H54 (cell line): Measurements from ENCODE around the gene CERK.

Source experiments
- DNase-seq: peaks from one replicate; pipeline ENCODE4 v3.0.0; 2011; ENCODE audit warnings: low spot score, mixed read lengths; ENCODE audit not compliant: insufficient read length
- FAIRE-seq: peaks from 3 replicates; lab custom pipeline; 2011; peaks lifted over from hg19 to GRCh38; lab: Jason Lieb, UNC
- POLR2A ChIP-seq: IDR thresholded peaks from 2 replicates; pipeline ENCODE4 v1.6.1; 2011; ENCODE audit warnings: low read depth, mild to moderate bottlenecking, low read length

CERK gene

DNA sequence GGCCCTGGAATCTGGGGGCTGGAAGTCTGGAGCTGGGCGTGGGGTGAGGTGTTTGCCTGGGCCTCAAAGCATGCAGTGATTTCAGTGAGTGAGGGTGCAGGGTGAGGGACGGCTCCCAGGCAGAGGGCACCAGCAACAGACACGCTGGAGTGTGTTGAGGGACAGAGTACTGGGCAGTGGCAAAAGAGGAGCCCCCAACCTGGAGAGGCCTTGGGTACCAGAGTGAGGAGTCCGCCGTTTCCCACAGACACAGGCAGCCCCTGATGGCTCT lies 12.4 kb upstream of the CERK start:
- no peak for FAIRE-seq
- no peak for TF ChIP-seq POLR2A

DNA sequence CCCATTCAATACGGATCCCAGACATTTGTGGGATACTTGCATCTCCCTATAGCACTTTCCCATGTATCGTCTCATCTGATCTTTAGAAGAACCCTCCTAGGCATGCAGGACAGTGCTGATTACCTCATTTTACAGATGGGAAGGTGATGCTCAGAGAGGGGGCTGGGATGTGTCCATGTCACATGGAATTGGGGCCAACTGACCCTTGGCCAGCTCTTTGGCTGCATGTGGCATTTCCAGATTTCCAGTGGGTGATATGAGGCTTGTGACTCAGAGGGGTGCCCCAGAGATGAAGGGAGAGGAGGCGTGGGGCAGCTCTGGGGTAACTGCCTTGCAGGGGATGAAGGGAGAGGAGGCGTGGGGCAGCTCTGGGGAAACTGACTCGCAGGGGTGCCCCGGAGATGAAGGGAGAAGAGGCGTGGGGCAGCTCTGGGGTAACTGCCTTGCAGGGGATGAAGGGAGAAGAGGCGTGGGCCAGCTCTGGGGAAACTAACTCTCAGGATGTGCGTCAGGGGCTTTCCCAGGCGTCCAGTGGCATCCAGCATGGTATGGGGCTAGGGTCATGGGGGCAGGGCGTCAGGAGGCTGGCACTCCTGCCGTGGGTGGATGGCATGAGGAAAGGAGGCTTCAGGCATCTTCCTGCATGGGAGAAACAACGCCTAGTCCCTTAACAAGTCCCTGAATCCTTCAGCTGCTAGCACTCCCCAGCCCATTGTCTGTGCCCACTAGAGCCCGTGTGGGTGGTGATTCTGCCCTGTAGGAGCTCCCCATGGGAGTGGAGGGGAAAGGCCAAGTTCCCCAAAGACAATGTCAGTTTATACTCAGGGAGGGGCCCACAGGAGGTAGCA lies 11.9 kb upstream of the CERK start:
- DNase-seq (no peak), FAIRE-seq (no peak)
- TF ChIP-seq POLR2A = no peak

More for the DNA sequence above, 12.4 kb upstream of the CERK start:
- no peak for DNase-seq

DNA sequence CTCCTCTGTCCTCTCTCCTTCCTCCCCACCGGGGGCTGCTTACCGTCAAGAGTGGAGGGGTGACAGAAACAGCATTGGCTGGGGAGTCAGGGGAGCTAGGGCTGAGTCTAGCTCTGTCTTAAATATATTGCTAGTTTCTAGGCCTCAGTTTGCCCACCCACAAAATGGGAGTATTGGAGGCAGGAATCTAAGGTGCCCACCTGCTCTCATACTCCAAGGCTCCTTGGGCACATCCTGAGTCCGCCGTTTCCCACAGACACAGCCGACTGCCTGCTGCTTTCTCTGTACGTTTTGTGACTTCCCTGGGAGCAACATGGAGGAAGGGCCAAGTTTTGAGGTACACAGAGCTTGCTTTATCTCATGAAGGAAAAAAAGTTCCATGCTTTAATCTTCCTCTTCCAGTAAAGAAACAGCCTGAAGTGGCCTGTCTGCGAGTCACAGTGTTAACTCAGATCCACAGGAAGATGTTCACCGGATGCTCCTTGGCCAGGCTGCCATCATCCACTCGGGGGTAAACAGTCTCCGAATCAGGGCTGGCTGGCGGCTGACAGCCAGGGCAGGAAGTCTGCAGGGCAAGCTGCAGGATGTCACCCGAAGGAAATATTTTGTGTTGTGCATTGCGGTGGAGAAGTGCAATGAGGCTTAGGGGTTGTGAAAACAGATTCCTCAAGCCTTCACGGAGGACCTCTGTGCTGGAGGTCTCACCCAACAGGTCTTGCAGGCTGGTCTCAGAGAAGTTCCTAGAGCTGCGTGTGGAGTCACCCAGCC lies 11.0 kb upstream of the CERK start:
- no peak for DNase-seq
- no peak for TF ChIP-seq POLR2A
- FAIRE-seq = no peak

DNA sequence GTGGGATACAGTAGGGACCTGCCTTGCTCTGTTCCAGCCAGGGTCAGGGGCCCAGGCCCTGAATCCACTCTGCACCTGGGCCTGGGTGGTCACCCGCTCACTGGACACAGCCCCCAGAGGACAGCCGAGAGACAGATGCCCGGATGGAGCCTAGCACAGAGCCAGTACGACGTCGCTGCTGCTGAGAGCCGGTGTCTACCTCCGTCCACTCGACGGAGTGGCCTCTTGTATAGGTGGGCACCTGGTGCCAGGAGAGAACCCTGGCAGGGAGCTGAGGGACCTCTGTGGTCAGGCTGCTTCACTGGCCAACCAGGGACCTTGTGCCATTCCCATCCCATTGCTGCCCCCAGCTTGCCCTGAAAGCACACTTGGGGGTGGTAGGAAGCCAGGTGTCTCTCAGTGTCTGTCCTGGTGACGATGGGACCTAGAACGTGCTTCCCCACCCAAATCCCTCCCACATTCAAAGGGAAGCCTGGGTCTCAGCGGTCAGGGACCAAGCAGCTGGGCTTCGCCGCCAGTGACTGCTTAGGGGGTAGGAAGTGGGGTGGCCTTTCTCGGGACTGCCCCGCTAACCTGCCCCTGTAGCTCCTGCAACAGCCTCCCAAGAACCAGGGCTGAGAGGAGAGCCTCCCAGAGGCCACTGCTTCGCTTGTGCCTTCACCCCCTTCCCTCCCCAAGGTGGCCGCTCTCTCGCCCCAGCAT lies 10.3 kb upstream of the CERK start:
- no peak for FAIRE-seq
- no peak for DNase-seq
- no peak for TF ChIP-seq POLR2A

DNA sequence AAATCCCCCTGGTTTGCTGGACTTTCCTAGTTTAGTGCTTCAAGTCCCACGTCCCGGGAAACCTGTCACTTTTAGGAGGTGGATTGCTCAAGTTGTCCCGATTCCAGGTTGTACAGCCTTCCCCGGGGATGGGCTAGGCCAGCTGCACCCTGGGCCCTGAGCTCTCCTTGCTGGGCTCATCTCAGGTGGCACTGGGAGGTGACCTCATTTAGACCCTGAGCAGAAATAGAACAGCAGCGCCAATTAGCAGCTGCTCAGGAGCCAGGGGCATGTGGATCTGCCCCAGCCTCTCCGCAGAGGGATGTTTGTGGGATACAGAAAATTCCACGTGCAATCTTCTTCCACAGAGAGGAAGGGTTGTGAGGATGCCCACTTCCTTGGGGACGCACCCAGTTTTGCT lies 9.6 kb upstream of the CERK start:
- FAIRE-seq (no peak), DNase-seq (no peak)
- TF ChIP-seq POLR2A = no peak

GRCh38 chr22:46746620-46747019 lies 8.6 kb upstream of the CERK start:
- no peak for DNase-seq
- no peak for FAIRE-seq
- no peak for TF ChIP-seq POLR2A

DNA sequence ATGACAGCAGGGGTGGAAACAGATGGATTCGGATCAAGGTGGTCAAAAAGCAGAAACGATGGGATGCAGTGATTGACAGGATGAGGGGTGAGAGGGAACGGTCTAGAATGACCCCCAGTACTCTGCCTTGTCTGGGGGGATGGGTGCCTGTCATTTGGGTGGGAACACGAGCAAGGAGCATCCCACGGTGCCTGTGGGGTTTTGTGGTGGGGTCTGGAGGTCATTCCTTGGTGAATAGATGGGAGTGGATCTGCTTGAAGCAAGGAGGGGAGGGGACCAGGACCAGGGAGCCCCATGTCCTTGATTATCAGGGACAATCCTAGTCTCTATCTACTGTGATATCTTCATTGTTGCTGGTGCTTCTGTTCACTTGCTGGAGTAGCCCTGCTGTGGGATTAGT lies 8.1 kb upstream of the CERK start:
- DNase-seq (no peak), FAIRE-seq (no peak)
- TF ChIP-seq POLR2A = no peak

DNA sequence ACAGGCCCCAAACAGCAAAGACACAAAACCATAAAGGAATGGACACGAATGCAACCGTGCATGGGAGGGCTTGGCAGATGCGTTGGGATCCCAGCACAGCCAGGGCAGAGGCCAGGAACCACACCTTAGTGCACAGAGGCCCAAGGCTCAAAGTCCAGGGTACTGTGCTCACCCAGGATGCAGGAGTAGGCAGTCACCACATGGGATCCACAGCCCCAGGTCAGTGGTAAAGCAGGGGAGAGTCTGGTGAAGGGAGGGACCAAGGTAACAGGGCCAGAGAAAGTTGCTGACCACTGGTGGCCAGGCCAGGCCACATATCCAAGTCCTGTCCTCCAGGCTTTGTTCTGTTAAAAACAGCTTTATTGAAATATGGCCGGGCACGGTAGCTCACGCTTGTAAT lies 6.5 kb upstream of the CERK start:
- no peak for DNase-seq
- FAIRE-seq = no peak
- no peak for TF ChIP-seq POLR2A

DNA sequence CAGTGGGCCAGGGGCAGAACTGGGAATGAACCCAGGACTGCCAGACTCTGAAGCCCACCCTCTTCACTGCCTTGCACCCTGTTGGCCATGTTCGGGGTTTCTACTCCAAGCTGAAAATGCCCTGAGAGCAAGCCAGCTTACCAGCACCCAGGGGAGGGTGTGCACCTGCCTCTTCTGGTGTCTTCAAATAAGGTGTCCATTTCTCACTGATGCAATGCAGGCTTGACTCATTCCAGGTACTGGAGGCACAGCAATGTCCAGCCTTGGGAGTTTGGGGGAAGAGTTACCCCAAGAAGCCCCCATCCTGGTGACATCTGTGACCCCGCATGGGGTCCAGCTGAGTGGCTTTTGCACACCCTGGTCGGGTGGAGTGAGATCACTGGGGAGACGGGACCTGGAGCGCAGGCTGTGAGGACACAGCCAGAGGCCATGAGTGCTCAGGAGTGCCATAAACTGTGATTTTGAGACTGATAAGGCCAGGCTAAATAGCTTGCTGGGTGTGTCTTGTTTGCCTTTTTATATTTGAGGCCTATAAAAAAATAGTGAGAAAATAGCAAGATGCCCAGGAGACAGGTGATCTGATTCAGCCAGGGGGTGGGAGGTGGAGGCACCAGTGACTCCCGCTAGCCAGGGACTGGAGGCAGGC lies 4.6 kb upstream of the CERK start:
- no peak for FAIRE-seq
- no peak for DNase-seq
- no peak for TF ChIP-seq POLR2A

GRCh38 chr22:46741974-46742519 lies 4.0 kb upstream of the CERK start:
- no peak for DNase-seq
- no peak for FAIRE-seq
- no peak for TF ChIP-seq POLR2A

DNA sequence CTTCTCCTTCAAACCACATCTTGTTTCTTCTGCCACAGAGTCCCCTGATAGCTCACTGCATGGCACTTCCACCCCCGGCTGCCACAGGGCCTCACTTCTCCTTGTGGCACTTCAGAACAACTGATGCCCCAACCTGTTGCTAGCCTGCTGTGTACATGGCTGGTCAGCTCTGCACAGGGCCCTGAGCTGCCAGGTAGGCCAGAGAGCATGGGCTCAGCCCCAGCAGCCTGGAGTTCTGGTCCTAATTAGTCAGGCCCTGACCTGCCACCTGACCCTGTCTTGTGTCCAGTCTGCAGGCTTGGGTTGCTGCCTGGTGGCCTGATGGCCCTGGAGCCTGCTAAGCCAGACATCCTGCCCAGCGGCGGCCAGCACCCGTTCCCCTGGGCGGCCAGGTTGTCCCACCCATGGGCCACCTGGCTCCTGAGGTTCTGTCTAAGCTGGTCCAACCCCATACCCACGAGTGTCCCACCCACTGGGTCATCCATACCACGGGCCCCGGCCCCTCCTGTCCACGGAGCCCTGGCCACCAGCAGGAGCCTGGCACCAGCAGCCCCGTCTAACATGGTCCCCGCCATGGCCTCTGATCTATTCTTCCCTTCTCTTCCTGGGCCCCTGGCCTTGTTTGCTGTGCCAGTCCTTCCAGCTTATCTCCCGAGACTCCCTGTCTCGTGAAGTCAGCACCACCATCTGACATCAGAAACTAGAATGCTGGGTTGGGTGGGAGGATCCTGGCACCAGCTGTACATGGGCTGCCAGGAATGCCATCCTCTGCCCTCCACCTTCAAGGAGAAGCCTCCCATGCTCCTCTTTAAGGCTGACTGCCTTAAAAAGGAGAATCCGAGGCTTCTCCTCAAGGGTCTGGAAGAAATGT lies 3.1 kb upstream of the CERK start:
- FAIRE-seq = no peak
- DNase-seq = no peak
- no peak for TF ChIP-seq POLR2A

GRCh38 chr22:46739094-46739870 lies 1.2 kb upstream of the CERK start:
- no peak for DNase-seq
- no peak for FAIRE-seq
- no peak for TF ChIP-seq POLR2A
